OCI-LY7 (cell line): Measurements from ENCODE around the gene F11. TPM values are rescaled to one million over a fixed set of nuclear protein-coding genes. Genes with fewer than 3 reads are reported as not detected.
A peak's percentile ranks its signal among the peaks of the same experiment; 100 is the strongest.

Experiments used
- BruUV-seq: library from RNA; stranded (reverse); fragments of 400-500 nt; replicated peaks from 2 replicates; lab custom pipeline; 2021; lab: Mats Ljungman, UMichigan
- CTCF ChIA-PET: fragments of 300-600 bp; sonication (Branson Sonifier 250); formaldehyde crosslinking; loops from one replicate; lab custom pipeline; 2022; ENCODE audit warnings: antibody characterized with exemption; ENCODE audit not compliant: unreplicated experiment; lab: Charles Lee
- POLR2A ChIA-PET: fragments of 300-600 bp; sonication (Branson Sonifier 250); formaldehyde crosslinking; loops from one replicate; lab custom pipeline; 2022; ENCODE audit warnings: antibody characterized with exemption; lab: Charles Lee
- DNase-seq: peaks from one replicate; pipeline ENCODE4 v3.0.0-alpha.2; 2015; ENCODE audit warnings: low spot score
- H2AFZ ChIP-seq: fragments of 200-600 bp; sonication (generic), shearing (Covaris generic); 2 replicates; pipeline ENCODE4 v1.6.1; 2014; ENCODE audit warnings: mild to moderate bottlenecking, antibody characterized with exemption, low read length, moderate library complexity
- H3K27ac ChIP-seq: fragments of 200-600 bp; sonication (generic); 2 replicates; pipeline ENCODE4 v1.5.1; 2014; ENCODE audit warnings: mixed run types, low read depth, mild to moderate bottlenecking, moderate library complexity, low read length, inconsistent platforms; ENCODE audit not compliant: poor library complexity, severe bottlenecking
- H3K36me3 ChIP-seq: fragments of 200-600 bp; sonication (generic); 2 replicates; pipeline ENCODE4 v1.6.1; 2014; ENCODE audit warnings: mild to moderate bottlenecking, antibody characterized with exemption, low read length, moderate library complexity, mixed read lengths; ENCODE audit not compliant: insufficient read depth
- H3K4me1 ChIP-seq: fragments of 200-600 bp; sonication (generic); 2 replicates; pipeline ENCODE4 v1.5.1; 2014; ENCODE audit warnings: mild to moderate bottlenecking, low read length; ENCODE audit not compliant: insufficient read depth, poor library complexity, severe bottlenecking
- H3K4me2 ChIP-seq: fragments of 200-600 bp; sonication (generic); 2 replicates; pipeline ENCODE4 v1.6.1; 2014; ENCODE audit warnings: mild to moderate bottlenecking, low read length
- H3K4me3 ChIP-seq: fragments of 200-600 bp; sonication (generic); 2 replicates; pipeline ENCODE4 v1.5.1; 2014; ENCODE audit warnings: mild to moderate bottlenecking, low read depth, low read length; ENCODE audit not compliant: poor library complexity, severe bottlenecking
- H3K79me2 ChIP-seq: fragments of 200-600 bp; sonication (generic); 2 replicates; pipeline ENCODE4 v1.6.1; 2016; ENCODE audit warnings: low read depth, mild to moderate bottlenecking, low read length, moderate library complexity, mixed read lengths; ENCODE audit not compliant: insufficient read depth
- H3K9me2 ChIP-seq: fragments of 200-600 bp; sonication (generic); 2 replicates; pipeline ENCODE4 v1.6.1; 2016; ENCODE audit warnings: mild to moderate bottlenecking, low read length, mixed read lengths; ENCODE audit not compliant: insufficient read depth
- H3K9me3 ChIP-seq: fragments of 200-600 bp; sonication (generic); 2 replicates; pipeline ENCODE4 v1.6.1; 2014; ENCODE audit warnings: mild to moderate bottlenecking, mixed run types, low read length, mixed read lengths
- H4K20me1 ChIP-seq: fragments of 200-600 bp; sonication (generic); 2 replicates; pipeline ENCODE4 v1.6.1; 2014; ENCODE audit warnings: mild to moderate bottlenecking, antibody characterized with exemption, low read length, moderate library complexity, mixed read lengths; ENCODE audit not compliant: insufficient read depth
- EZH2phosphoT487 ChIP-seq: fragments of 200-600 bp; sonication (generic); IDR thresholded peaks from 2 replicates; pipeline ENCODE4 v1.6.1; 2018; ENCODE audit warnings: low read depth, borderline replicate concordance, mild to moderate bottlenecking, mixed run types, antibody characterized with exemption, low read length, moderate library complexity, mixed read lengths
- intact Hi-C: fragments of 100-400 bp; cut with micrococcal nuclease; formaldehyde crosslinking; loops from one replicate; pipeline ENCODE4 v1.10.0; 2022; ENCODE audit not compliant: unreplicated experiment
- total RNA-seq, 2 experiments: library from RNA; depleted of rRNA in 1 of 2; stranded (reverse); fragments of >200 nt in 1 of 2; shearing (Covaris generic) in 1 of 2; gene quantifications; 2 replicates each; pipeline ENCODE4 v1.2.3, GENCODE V29; 2014 to 2022
- TF ChIP-seq, protein P1 (sequence below): fragments of 200-600 bp; sonication (generic); conservative IDR thresholded peaks from 2 replicates; pipeline ENCODE4 v1.5.1; 2014; ENCODE audit warnings: mild to moderate bottlenecking, antibody characterized with exemption, low read length, moderate library complexity, mixed read lengths

The F11 gene
- total RNA-seq, 2 experiments from 2014 or later = not detected

DNA sequence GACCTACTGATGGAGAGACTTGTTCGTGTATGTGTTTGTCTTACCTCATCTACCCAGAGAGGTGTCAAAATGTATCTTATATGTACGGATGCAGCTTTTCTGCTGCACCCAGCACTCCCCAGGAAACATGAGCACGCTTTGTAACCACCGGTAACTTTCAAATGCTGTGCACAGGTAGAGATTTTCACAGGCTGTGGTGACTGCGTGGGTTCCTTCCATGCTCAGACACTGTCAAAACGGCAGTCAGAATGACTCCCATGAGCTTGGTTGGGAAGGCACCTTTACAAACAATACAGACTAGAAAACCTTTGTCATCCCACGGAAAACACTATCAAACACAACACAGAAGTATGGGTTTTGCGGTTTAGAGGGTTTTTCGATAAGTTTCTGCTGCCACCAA is 28.2 kb downstream of the F11 start:
- POLR2A ChIA-PET = no interaction called here
- no TSS peak for BruUV-seq
- TF ChIP-seq, protein P1, sequence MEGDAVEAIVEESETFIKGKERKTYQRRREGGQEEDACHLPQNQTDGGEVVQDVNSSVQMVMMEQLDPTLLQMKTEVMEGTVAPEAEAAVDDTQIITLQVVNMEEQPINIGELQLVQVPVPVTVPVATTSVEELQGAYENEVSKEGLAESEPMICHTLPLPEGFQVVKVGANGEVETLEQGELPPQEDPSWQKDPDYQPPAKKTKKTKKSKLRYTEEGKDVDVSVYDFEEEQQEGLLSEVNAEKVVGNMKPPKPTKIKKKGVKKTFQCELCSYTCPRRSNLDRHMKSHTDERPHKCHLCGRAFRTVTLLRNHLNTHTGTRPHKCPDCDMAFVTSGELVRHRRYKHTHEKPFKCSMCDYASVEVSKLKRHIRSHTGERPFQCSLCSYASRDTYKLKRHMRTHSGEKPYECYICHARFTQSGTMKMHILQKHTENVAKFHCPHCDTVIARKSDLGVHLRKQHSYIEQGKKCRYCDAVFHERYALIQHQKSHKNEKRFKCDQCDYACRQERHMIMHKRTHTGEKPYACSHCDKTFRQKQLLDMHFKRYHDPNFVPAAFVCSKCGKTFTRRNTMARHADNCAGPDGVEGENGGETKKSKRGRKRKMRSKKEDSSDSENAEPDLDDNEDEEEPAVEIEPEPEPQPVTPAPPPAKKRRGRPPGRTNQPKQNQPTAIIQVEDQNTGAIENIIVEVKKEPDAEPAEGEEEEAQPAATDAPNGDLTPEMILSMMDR = no peak
- no peak for TF ChIP-seq EZH2phosphoT487
- CTCF ChIA-PET = no interaction called here
- H3K36me3 ChIP-seq = no peaks in the 10 kb centered on the region
- H3K27ac ChIP-seq = no peak overlapping the region
- H2AFZ ChIP-seq = no peak overlapping the region
- H3K9me2 ChIP-seq = no peaks in the 10 kb centered on the region
- no peak for DNase-seq
- H3K4me3 ChIP-seq = no peak overlapping the region
- no peaks in the 10 kb centered on the region for H3K4me1 ChIP-seq
- H4K20me1 ChIP-seq = no peaks in the 10 kb centered on the region
- H3K79me2 ChIP-seq = no peaks in the 10 kb centered on the region
- intact Hi-C loops = no loop called here
- no peaks in the 10 kb centered on the region for H3K9me3 ChIP-seq
- no peak overlapping the region for H3K4me2 ChIP-seq

DNA sequence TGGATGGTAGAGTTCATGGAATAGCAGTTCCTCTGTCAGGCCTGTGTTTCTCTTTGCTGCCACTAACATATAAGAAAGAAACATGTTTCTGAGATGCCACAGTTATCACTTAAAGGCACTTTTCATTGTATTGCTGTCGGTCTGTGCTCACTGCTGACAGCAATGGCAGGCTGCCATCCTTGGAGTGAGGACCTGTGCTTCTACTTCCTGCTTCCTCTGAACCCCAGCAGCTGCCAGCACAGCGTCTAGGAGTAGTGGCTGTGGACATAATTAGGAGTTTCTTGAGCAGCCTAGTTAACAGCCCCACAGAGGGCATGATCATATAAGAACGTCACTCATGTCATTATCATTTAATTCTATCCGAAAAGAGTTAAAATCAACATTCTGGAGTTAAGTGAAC is 30.5 kb downstream of the F11 start:
- ChIA-PET POLR2A (no interaction called here), CTCF (no interaction called here)
- no peak for DNase-seq
- Histone ChIP-seq H4K20me1 (no peaks in the 10 kb centered on the region), H3K9me3 (no peaks in the 10 kb centered on the region), H3K27ac (no peak overlapping the region), H3K79me2 (no peaks in the 10 kb centered on the region), H2AFZ (no peak overlapping the region), H3K4me1 (no peaks in the 10 kb centered on the region), H3K9me2 (no peaks in the 10 kb centered on the region), H3K36me3 (no peaks in the 10 kb centered on the region), H3K4me3 (no peak overlapping the region), H3K4me2 (no peak overlapping the region)
- TF ChIP-seq, protein P1 = no peak
- TF ChIP-seq EZH2phosphoT487 = no peak
- intact Hi-C loops = loop anchor here (2.0 kb wide), 1 partner anchor 290 kb away; no protein-coding TSS in a partner anchor
- no TSS peak for BruUV-seq

DNA sequence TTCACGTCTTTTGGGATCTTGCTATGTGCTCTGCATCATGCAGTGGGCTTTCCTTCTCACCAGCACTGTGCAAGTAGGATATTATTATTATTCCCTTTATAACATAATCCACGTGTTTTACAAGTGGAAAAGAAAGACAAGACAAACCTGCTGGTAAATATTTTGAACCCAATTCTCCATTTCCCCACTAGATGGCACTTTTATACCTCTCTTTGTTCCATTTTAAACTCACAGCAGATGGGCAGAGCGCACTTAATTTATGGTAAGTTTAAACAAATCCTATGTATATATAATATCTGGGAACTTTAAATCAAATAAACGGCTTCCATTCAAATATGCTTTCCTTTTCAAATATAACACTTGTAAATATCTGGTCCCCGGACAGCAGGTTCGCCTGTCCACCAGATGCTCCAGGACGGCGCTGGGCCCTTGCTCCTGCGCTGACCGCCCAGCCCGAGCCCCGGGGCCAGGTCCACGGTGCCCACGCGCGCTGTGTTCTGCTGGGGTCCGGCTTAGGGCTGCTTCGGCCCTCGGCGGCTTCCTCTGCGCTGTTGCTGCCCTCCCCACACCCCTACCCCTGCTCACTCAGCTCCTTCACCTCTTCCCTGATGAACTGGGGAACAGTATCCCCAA is 31.1 kb downstream of the F11 start:
- Histone ChIP-seq H3K4me1 (no peaks in the 10 kb centered on the region), H3K27ac (no peak overlapping the region), H4K20me1 (no peaks in the 10 kb centered on the region), H3K4me2 (no peak overlapping the region), H2AFZ (no peak overlapping the region), H3K4me3 (no peak overlapping the region), H3K9me3 (no peaks in the 10 kb centered on the region), H3K79me2 (no peaks in the 10 kb centered on the region), H3K36me3 (no peaks in the 10 kb centered on the region), H3K9me2 (no peaks in the 10 kb centered on the region)
- no peak for TF ChIP-seq EZH2phosphoT487
- TF ChIP-seq, protein P1 = peak; percentile 85
- ChIA-PET CTCF (no interaction called here), POLR2A (no interaction called here)
- DNase-seq = peak; percentile 30
- BruUV-seq = no TSS peak
- intact Hi-C loops = loop anchor here (2.0 kb wide), 1 partner anchor 290 kb away; no protein-coding TSS in a partner anchor
